Stimulated activated CD4-positive, alpha-beta T cell treated with anti-CD3 and anti-CD28 coated beads, Interleukin-2, amount 100 ng/mL, for 24 hours (primary cell): ENCODE measurements around the gene CT45A7.
"Not testable (repeated sequence)": the region's sequence is repeated elsewhere in the genome, so short reads cannot be mapped to it uniquely, and the experiment has no call there.

Experiments used
- DNase-seq, 2 donors: peaks; one replicate each; pipeline ENCODE4 v3.0.0-alpha.2; 2020

Gene CT45A7, protein sequence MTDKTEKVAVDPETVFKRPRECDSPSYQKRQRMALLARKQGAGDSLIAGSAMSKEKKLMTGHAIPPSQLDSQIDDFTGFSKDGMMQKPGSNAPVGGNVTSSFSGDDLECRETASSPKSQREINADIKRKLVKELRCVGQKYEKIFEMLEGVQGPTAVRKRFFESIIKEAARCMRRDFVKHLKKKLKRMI

DNA sequence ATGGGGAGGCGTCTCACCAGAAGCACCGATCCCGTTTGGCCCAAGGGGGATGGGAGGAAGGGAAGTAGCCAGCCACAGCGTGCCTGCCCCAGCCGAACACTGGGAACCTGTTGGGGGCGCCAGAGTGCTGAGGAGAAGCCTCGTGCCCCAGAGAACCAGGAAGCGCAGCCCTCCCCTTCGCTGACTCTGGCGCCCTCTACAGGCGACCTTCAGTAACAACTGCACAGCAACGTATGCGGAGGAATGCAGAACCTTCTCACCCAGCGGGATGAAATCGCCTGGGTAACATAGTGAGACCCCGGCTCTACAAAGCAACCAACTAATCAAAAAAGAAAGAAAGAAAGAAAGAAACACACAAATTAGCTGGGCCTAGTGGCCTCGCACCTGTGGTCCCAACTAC, at the start of gene CT45A7:
Gene CT45A7 (minus strand): TSS at position 101 of the 400 bp plus-strand sequence. CDS start 3,747 bp downstream, outside the sequence.
- not testable (repeated sequence) for DNase-seq

DNA sequence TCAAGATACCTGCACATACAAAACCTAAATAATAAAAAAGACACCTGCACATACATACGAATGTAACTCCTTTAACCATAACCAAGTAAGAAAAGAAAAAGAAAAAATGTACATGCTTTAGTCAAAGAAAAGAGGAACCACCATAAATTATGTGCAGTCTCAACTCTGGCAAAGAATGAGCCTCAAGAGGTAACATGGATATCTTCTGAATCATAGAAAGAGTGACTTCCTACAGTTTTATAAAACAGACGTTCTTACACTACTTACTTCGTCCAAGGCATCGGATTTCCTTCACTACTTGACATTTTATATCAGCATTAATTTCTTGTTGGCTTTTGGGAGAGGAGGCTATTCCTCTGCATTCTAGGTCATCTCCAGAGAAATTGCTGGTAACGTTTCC, 45.7 kb upstream of the CT45A7 start:
- DNase-seq = not testable (repeated sequence)

DNA sequence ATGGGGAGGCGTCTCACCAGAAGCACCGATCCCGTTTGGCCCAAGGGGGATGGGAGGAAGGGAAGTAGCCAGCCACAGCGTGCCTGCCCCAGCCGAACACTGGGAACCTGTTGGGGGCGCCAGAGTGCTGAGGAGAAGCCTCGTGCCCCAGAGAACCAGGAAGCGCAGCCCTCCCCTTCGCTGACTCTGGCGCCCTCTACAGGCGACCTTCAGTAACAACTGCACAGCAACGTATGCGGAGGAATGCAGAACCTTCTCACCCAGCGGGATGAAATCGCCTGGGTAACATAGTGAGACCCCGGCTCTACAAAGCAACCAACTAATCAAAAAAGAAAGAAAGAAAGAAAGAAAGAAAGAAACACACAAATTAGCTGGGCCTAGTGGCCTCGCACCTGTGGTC, 34.6 kb upstream of the CT45A7 start, which contains the start of gene CT45A9:
Gene CT45A9 (minus strand): TSS at position 101 of the 400 bp plus-strand sequence. CDS start 3,751 bp downstream, outside the sequence.
- not testable (repeated sequence) for DNase-seq

DNA sequence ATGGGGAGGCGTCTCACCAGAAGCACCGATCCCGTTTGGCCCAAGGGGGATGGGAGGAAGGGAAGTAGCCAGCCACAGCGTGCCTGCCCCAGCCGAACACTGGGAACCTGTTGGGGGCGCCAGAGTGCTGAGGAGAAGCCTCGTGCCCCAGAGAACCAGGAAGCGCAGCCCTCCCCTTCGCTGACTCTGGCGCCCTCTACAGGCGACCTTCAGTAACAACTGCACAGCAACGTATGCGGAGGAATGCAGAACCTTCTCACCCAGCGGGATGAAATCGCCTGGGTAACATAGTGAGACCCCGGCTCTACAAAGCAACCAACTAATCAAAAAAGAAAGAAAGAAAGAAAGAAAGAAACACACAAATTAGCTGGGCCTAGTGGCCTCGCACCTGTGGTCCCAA, 17.4 kb upstream of the CT45A7 start, which contains the start of gene CT45A8:
Gene CT45A8 (minus strand): TSS at position 101 of the 400 bp plus-strand sequence. CDS start 3,755 bp downstream, outside the sequence.
- not testable (repeated sequence) for DNase-seq

DNA sequence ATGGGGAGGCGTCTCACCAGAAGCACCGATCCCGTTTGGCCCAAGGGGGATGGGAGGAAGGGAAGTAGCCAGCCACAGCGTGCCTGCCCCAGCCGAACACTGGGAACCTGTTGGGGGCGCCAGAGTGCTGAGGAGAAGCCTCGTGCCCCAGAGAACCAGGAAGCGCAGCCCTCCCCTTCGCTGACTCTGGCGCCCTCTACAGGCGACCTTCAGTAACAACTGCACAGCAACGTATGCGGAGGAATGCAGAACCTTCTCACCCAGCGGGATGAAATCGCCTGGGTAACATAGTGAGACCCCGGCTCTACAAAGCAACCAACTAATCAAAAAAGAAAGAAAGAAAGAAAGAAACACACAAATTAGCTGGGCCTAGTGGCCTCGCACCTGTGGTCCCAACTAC, 17.2 kb downstream of the CT45A7 start, which contains the start of gene CT45A2:
Gene CT45A2 (minus strand): TSS at position 101 of the 400 bp plus-strand sequence. CDS start 3,747 bp downstream, outside the sequence.
- not testable (repeated sequence) for DNase-seq

DNA sequence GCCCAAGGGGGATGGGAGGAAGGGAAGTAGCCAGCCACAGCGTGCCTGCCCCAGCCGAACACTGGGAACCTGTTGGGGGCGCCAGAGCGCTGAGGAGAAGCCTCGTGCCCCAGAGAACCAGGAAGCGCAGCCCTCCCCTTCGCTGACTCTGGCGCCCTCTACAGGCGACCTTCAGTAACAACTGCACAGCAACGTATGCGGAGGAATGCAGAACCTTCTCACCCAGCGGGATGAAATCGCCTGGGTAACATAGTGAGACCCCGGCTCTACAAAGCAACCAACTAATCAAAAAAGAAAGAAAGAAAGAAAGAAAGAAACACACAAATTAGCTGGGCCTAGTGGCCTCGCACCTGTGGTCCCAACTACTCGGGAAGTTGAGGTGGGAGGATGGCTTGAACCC, 34.4 kb downstream of the CT45A7 start, which contains the start of gene CT45A6:
Gene CT45A6 (minus strand): TSS at position 101 of the 400 bp plus-strand sequence. CDS start 3,794 bp downstream, outside the sequence.
- DNase-seq = not testable (repeated sequence)

DNA sequence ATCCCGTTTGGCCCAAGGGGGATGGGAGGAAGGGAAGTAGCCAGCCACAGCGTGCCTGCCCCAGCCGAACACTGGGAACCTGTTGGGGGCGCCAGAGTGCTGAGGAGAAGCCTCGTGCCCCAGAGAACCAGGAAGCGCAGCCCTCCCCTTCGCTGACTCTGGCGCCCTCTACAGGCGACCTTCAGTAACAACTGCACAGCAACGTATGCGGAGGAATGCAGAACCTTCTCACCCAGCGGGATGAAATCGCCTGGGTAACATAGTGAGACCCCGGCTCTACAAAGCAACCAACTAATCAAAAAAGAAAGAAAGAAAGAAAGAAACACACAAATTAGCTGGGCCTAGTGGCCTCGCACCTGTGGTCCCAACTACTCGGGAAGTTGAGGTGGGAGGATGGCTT, 51.7 kb downstream of the CT45A7 start, which contains the start of gene CT45A5:
Gene CT45A5 (minus strand): TSS at position 101 of the 400 bp plus-strand sequence. CDS start 3,774 bp downstream, outside the sequence.
- DNase-seq = not testable (repeated sequence)
